ENCODE data around the gene MPC2.
"Not testable (repeated sequence)": the region's sequence is repeated elsewhere in the genome, so short reads cannot be mapped to it uniquely, and the experiment has no call there.

The MPC2 gene

GRCh38 chr1:167878372-167879160, 58.3 kb downstream of the MPC2 start:
- no peak overlapping the region for H3K9ac ChIP-seq (ENCODE audit: low read depth, low read length)
- 94% methylated on average over 7 of the region's 7 CpGs for WGBS
- H3K4me1 ChIP-seq (ENCODE audit: insufficient read depth, low read length) = peaks cover 12% of the 10 kb centered on the region
- H3K27ac ChIP-seq (ENCODE audit: low read depth, low read length) = no peak overlapping the region
- no peak overlapping the region for H3K4me3 ChIP-seq (ENCODE audit: low read length)
- H3K9me3 ChIP-seq (ENCODE audit: insufficient read depth, low read depth, low read length) = no peaks in the 10 kb centered on the region
- H3K36me3 ChIP-seq (ENCODE audit: insufficient read depth, low read length) = no peaks in the 10 kb centered on the region
- no peaks in the 10 kb centered on the region for H3K27me3 ChIP-seq (ENCODE audit: insufficient read depth, low read length)

GRCh38 chr1:167876597-167877175, 60.2 kb downstream of the MPC2 start:
- Histone ChIP-seq H3K9ac (ENCODE audit: low read depth, low read length) (no peak overlapping the region), H3K4me3 (ENCODE audit: low read length) (no peak overlapping the region), H3K27ac (ENCODE audit: low read depth, low read length) (no peak overlapping the region), H3K27me3 (ENCODE audit: insufficient read depth, low read length) (no peaks in the 10 kb centered on the region), H3K4me1 (ENCODE audit: insufficient read depth, low read length) (peaks cover 12% of the 10 kb centered on the region), H3K36me3 (ENCODE audit: insufficient read depth, low read length) (no peaks in the 10 kb centered on the region), H3K9me3 (ENCODE audit: insufficient read depth, low read depth, low read length) (no peaks in the 10 kb centered on the region)
- WGBS = 100% methylated on average over 3 of the region's 3 CpGs

- no peak overlapping the region for H3K27ac ChIP-seq (ENCODE audit: low read depth, low read length)
- no peaks in the 10 kb centered on the region for H3K27me3 ChIP-seq (ENCODE audit: insufficient read depth, low read length)
- H3K9ac ChIP-seq (ENCODE audit: low read depth, low read length) = no peak overlapping the region
- H3K4me3 ChIP-seq (ENCODE audit: low read length) = no peak overlapping the region
- peaks cover 31% of the 10 kb centered on the region for H3K4me1 ChIP-seq (ENCODE audit: insufficient read depth, low read length)
- no peaks in the 10 kb centered on the region for H3K9me3 ChIP-seq (ENCODE audit: insufficient read depth, low read depth, low read length)
- H3K36me3 ChIP-seq (ENCODE audit: insufficient read depth, low read length) = no peaks in the 10 kb centered on the region
These were observed 65.5 kb downstream of the MPC2 start for GRCh38 chr1:167871331-167871730.

GRCh38 chr1:167869157-167870001, 67.5 kb downstream of the MPC2 start:
- WGBS = 79% methylated on average over 15 of the region's 16 CpGs
- H3K27ac ChIP-seq (ENCODE audit: low read depth, low read length); H3K9me3 ChIP-seq (ENCODE audit: insufficient read depth, low read depth, low read length); H3K36me3 ChIP-seq (ENCODE audit: insufficient read depth, low read length); H3K4me3 ChIP-seq (ENCODE audit: low read length); H3K27me3 ChIP-seq (ENCODE audit: insufficient read depth, low read length); H3K9ac ChIP-seq (ENCODE audit: low read depth, low read length): not testable (repeated sequence)
- peaks cover 20% of the 10 kb centered on the region for H3K4me1 ChIP-seq (ENCODE audit: insufficient read depth, low read length)

GRCh38 chr1:167866739-167867414, 70.0 kb downstream of the MPC2 start:
- H3K27ac ChIP-seq (ENCODE audit: low read depth, low read length); H3K9me3 ChIP-seq (ENCODE audit: insufficient read depth, low read depth, low read length); H3K4me3 ChIP-seq (ENCODE audit: low read length); H3K36me3 ChIP-seq (ENCODE audit: insufficient read depth, low read length); H3K9ac ChIP-seq (ENCODE audit: low read depth, low read length); H3K27me3 ChIP-seq (ENCODE audit: insufficient read depth, low read length): not testable (repeated sequence)
- peaks cover 30% of the 10 kb centered on the region for H3K4me1 ChIP-seq (ENCODE audit: insufficient read depth, low read length)
- 82% methylated on average over 6 of the region's 8 CpGs for WGBS
